Kidney (tissue), 14 donors: ENCODE data around the gene RUVBL1. TPM values are rescaled to one million over a fixed set of nuclear protein-coding genes. Genes with fewer than 3 reads are reported as not detected.
A peak's percentile ranks its signal among the peaks of the same experiment; 100 is the strongest.

Experiments used
- DNase-seq, 5 donors: peaks; one replicate each; pipeline ENCODE4 v3.0.0-alpha.2; 2013 to 2020
- FAIRE-seq: peaks from 2 replicates; lab custom pipeline; 2012; peaks lifted over from hg19 to GRCh38; lab: Jason Lieb, UNC
- H3K27ac ChIP-seq, 2 donors: one replicate each; pipeline ENCODE4 v1.7.0; 2013; ENCODE audit warnings: low read depth in 2 of 2, low read length in 2 of 2, inconsistent platforms in 1 of 2
- H3K27me3 ChIP-seq: one replicate; pipeline ENCODE4 v1.7.1; 2013; ENCODE audit warnings: low read length, inconsistent platforms; ENCODE audit not compliant: control insufficient read depth, insufficient read depth
- H3K36me3 ChIP-seq, 3 donors: one replicate each; pipeline versions ENCODE4 v1.7.0 to v1.7.1; 2013; ENCODE audit warnings: low read length in 3 of 3, control low read depth in 1 of 3, inconsistent platforms in 1 of 3; ENCODE audit not compliant: insufficient read depth in 3 of 3, control insufficient read depth in 2 of 3
- H3K4me1 ChIP-seq, 3 donors: one replicate each; pipeline versions ENCODE4 v1.7.0 to v1.7.1; 2013; ENCODE audit warnings: low read length in 3 of 3, inconsistent platforms in 1 of 3, low read depth in 1 of 3; ENCODE audit not compliant: control insufficient read depth in 2 of 3, insufficient read depth in 2 of 3
- H3K4me3 ChIP-seq, 3 donors: one replicate each; pipeline versions ENCODE4 v1.7.0 to v1.8.1; 2013; ENCODE audit warnings: low read length in 3 of 3, control low read depth in 1 of 3, inconsistent platforms in 1 of 3
- H3K9ac ChIP-seq, 3 donors: one replicate each; pipeline versions ENCODE4 v1.7.0 to v1.7.1; 2013; ENCODE audit warnings: low read length in 3 of 3, control low read depth in 1 of 3, inconsistent platforms in 1 of 3
- H3K9me3 ChIP-seq, 3 donors: one replicate each; pipeline versions ENCODE4 v1.7.0 to v1.7.1; 2013; ENCODE audit warnings: low read length in 3 of 3, control low read depth in 1 of 3, inconsistent platforms in 1 of 3; ENCODE audit not compliant: control insufficient read depth in 2 of 3, insufficient read depth in 1 of 3
- CTCF ChIP-seq: IDR thresholded peaks from 3 replicates; pipeline ENCODE4 v1.5.1; 2012; ENCODE audit warnings: mild to moderate bottlenecking, moderate library complexity, borderline replicate concordance; ENCODE audit not compliant: insufficient read depth; ENCODE audit errors: extremely low read depth
- intact Hi-C: fragments of 100-400 bp; cut with DNase I; formaldehyde crosslinking; loops from one replicate; pipeline ENCODE4 v1.11.1; 2022
- polyA plus RNA-seq: library from polyadenylated mRNA; stranded (reverse); fragments of 350-450 nt; fragmentation: Illumina TruSeq; extraction: RNeasy Lipid Tissue Mini Kit (QIAGEN cat#74804); gene quantifications from one replicate; pipeline ENCODE4 v1.2.3, GENCODE V29; 2014; ENCODE audit warnings: low read depth, low replicate concordance; ENCODE audit not compliant: insufficient read depth
- total RNA-seq: library from RNA; stranded (reverse); fragmentation: NEBNext Ultra II Directional; extraction: Animal tissue kit (Norgen Biotek cat#: 25700); gene quantifications from one replicate; pipeline ENCODE4 v1.2.1, GENCODE V29; 2021
- donor health status: control.
- donor health status: control.
- donor health status: control.
- donor health status: control.
- donor health status: control.
- donor health status: DM: yes; HTN: yes; CAD: no.
- donor health status: Normal renal cell carcinoma (clear cell type).

RUVBL1 gene
- total and polyA plus RNA-seq, 2 donors from 2014 or later: 32.7 to 41.9 TPM

- Histone ChIP-seq H3K4me1 (peaks cover 3 to 13% (median 10%) of the 10 kb centered on the region in 3 donors), H3K36me3 (peaks cover 5 to 45% (median 29%) of the 10 kb centered on the region in 3 donors), H3K9ac (peak overlapping the region in 1 of 3 donors; percentile 12), H3K4me3 (no peak overlapping the region), H3K27me3 (no peaks in the 10 kb centered on the region), H3K27ac (no peak overlapping the region), H3K9me3 (no peaks in the 10 kb centered on the region)
- FAIRE-seq (no peak), DNase-seq (no peak)
- no peak for TF ChIP-seq CTCF
- intact Hi-C loops: no loop called here
Measured at GRCh38 chr3:128071771-128072453, 51.7 kb downstream of the RUVBL1 start.

DNA sequence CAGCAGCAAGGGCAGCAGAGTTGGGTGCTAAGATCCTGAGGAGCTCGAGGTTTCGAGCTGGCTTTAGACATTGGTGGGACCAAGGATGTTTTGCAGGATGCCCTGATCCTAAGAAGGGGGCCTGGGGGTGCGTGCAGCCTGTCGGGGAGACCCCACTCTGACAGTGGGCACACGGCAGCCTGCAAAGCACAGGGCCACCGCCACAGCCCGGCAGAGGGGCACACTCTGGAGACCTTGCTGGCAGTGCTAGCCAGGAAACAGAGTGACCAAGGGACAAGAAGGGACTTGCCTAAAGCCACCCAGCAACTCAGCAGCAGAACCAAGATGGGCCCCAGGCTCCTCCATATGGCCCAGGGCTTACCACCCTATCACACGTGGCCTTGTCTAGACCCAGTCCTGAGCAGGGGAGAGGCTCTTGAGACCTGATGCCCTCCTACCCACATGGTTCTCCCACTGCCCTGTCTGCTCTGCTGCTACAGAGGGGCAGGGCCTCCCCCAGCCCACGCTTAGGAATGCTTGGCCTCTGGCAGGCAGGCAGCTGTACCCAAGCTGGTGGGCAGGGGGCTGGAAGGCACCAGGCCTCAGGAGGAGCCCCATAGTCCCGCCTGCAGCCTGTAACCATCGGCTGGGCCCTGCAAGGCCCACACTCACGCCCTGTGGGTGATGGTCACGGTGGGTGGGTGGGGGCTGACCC, 52.6 kb downstream of the RUVBL1 start:
- no peak for DNase-seq
- H3K27me3 ChIP-seq: no peaks in the 10 kb centered on the region
- H3K4me1 ChIP-seq: peaks cover 3 to 13% (median 9%) of the 10 kb centered on the region in 3 donors
- intact Hi-C loops: no loop called here
- H3K4me3 ChIP-seq: no peak overlapping the region
- no peak for TF ChIP-seq CTCF
- peaks cover 5 to 54% (median 34%) of the 10 kb centered on the region in 3 donors for H3K36me3 ChIP-seq
- H3K27ac ChIP-seq: no peak overlapping the region
- H3K9me3 ChIP-seq: no peaks in the 10 kb centered on the region
- no peak for FAIRE-seq
- no peak overlapping the region for H3K9ac ChIP-seq

DNA sequence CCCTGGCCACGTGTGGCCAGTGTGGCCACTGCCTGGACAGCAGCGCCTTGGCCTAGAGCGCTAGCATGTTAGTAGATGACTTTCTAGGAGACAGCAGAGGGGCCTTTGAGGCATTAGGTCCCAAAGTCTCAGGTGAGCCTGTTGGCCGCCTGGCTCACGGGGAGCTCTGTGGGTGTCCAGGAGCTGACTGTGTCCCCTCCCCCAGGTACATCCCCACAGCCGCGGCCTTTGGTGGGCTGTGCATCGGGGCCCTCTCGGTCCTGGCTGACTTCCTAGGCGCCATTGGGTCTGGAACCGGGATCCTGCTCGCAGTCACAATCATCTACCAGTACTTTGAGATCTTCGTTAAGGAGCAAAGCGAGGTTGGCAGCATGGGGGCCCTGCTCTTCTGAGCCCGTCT, 54.3 kb downstream of the RUVBL1 start:
- DNase-seq: no peak
- H3K36me3 ChIP-seq: peaks cover 10 to 67% (median 41%) of the 10 kb centered on the region in 3 donors

More for the DNA sequence above, 54.3 kb downstream of the RUVBL1 start:
- no peaks in the 10 kb centered on the region for H3K27me3 ChIP-seq
- intact Hi-C loops: no loop called here
- TF ChIP-seq CTCF: no peak
- no peak overlapping the region for H3K27ac ChIP-seq
- H3K9ac ChIP-seq: no peak overlapping the region
- no peak overlapping the region for H3K4me3 ChIP-seq
- FAIRE-seq: no peak
- no peaks in the 10 kb centered on the region for H3K9me3 ChIP-seq
- H3K4me1 ChIP-seq: peaks cover 0 to 5% (median 2%) of the 10 kb centered on the region in 3 donors
